GM19193 (cell line): ENCODE data around the gene LBX2.

ENCODE experiments used
- POLR2A ChIP-seq: IDR thresholded peaks from 4 replicates; pipeline ENCODE4 v1.6.1; 2011; ENCODE audit not compliant: insufficient read depth, insufficient read length; ENCODE audit errors: extremely low read depth

LBX2 gene

GRCh38 chr2:74488643-74489481 lies 10.5 kb downstream of the LBX2 start:
- TF ChIP-seq POLR2A: no peak

- TF ChIP-seq POLR2A: no peak
Measured at GRCh38 chr2:74486141-74486540, 13.3 kb downstream of the LBX2 start.

DNA sequence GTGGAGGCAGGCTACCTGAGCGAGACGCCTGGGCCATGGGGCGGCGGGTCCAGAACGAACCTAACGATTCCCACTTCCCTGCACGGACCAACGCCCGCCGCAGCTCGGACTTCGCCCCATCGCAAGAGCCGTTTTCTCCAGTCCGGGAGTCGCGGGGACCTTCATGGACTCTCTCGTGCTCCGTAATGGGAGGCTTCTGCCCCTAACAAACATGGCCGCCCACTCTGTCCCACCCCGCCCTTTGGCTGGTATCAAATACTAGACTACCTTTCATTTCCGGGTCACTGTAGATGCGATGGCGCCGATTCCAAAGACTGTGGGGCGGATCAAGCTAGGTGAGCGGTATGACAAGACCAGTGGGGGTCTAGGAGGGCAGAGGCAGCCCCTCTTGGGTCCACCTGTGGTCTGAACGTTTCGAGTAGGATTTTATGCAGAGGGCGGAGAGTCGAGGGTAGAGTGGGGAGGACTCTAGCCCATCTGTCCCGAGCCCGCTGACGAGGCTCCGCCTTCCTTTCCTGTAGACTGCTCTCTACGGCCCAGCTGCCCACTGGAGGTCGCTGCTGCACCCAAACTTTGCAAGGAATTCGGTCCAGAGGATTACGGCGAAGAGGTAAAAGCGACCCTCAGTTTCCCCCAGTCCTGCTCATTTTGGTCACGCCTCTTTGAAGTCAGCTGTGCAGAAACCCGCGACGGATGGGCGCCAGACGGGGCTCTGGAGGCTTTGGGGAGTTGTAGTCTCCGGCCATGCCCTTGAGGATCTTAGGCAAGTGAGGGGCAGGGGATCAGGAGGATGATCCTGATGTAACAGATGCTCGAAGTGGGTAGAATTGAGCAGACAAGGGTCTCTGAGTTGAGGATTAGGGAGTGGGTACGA lies 16.4 kb downstream of the LBX2 start, which contains the start of the genes CCDC142 and TTC31:
Gene CCDC142 (minus strand): TSS at position 198 of the 874 bp plus-strand sequence. CDS start 161 bp downstream, at position 37.
Gene TTC31 (plus strand): TSS at position 281 of the 874 bp plus-strand sequence. CDS start 15 bp downstream, at position 296.
- TF ChIP-seq POLR2A: peak; percentile 79

DNA sequence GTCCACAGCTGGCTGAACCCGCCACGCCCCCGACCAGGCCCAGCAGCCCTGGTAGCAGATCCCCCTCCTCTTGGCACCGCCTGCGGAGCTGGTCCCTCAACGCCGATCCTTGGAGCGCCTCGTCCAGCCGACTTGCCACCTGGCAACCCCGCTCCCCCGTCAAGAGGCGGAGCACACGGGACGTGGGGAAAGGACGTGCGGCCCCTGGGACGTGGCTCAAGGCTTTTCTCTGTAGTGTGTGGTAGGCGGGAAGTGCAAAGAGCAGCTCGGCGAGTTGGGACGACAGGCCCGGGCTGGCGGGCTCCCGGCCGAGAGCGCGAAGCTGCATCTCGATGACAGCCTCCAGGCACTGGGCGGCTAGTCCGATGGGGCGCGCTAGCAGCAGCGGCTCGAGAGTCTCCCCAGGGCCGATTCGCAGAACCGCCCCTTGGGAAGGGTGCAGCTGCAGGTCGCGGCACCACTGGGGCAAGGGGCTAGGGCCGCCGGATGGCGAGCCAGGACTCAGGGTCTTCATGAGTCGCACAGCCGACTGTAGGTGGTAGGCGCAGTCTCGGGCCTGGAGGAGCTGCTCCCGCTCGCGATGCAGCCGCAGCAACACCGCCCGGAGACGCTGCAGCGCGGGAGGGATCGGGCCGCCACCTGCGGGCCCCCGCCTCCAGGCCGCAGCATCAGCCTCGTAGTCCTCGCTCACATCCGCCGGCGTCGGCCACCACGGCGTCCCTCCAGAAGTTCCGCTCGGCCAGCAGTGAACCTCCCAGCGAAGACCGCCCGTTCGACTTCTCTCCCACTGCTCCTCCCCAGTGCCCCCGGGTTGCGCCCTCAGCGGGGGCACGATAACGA lies 17.2 kb downstream of the LBX2 start:
- TF ChIP-seq POLR2A: no peak

- no peak for TF ChIP-seq POLR2A
Measured at GRCh38 chr2:74481431-74481830, 18.0 kb downstream of the LBX2 start.

DNA sequence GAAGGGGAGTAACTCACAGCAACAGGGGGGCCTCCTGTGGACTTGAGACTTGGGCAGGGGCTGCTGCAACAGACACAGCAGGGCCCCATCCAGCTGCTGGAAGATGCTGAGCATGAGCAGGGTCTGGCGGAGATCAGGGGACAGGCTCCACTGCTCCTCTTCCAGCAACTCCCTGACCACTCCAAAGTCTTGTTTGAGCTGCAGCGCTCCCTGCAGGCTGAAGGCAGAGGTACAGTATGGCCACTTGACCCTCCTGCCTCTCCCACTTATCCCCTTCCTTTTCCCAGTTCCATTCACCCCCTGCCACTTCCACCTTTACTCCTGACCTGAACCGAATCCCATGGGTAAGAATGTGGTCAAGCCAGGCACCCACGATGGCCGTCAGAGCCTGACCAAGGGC lies 24.5 kb downstream of the LBX2 start:
- no peak for TF ChIP-seq POLR2A

GRCh38 chr2:74474481-74474880 lies 24.9 kb downstream of the LBX2 start:
- TF ChIP-seq POLR2A: no peak

DNA sequence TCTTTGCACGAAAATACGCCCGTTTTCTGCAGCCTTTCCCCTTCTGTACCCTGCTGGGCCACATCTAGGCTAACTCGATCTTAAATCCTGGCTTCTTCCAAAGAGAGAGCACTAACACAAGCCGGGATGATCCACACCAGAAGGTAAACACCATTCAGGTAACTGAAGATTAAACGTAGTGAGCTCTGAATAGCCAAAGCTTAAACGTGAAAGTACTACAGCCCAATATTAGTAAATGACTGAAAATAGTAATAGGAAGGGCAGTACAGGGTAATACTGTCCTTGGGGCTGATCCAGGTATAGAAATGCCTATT lies 26.5 kb downstream of the LBX2 start:
- TF ChIP-seq POLR2A: no peak

DNA sequence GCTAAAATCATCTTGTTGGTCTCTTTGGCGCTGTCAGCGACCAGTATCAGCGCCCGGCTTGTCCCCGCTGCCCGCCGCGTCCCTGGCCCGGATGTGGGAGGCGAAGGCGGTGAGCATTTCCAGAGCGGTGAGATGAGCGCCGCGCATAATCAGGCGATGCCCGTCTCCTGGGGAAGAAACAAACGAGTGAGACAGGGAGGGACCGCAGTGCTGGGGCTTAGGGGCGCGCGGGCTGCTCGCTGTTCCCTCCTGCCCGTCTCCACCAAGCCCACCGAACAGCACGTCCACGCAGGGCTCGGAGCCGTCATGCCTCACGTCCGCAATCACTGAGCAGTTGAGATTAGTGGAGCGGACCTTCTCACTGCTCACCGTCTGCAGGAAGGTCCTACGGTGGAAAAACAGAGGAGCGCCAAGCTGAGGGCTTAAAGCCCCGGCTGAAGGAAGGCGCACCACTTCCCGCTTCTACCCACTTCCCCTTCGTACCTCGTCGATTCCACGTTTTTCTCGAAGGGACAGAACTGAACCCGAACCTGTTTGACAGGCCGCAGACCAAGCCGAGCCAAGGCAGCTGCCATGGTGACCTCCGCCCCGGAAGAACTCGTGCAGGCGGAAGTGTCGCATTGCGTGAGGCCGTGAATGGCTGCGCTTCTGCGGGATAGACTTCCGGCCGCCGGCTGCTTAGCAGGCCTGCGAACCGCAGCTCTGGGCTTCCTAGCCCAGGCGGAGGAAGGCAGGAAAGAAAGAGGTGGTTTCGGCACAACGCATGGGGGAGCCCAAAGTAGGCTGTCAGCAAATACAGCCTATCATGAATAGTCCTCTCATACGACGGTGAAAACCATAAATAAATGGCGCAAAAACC lies 27.1 kb downstream of the LBX2 start, which contains the start of gene MRPL53:
Gene MRPL53 (minus strand): TSS at position 595 of the 859 bp plus-strand sequence. CDS start 20 bp downstream, at position 575.
- peak; percentile 95 for TF ChIP-seq POLR2A

DNA sequence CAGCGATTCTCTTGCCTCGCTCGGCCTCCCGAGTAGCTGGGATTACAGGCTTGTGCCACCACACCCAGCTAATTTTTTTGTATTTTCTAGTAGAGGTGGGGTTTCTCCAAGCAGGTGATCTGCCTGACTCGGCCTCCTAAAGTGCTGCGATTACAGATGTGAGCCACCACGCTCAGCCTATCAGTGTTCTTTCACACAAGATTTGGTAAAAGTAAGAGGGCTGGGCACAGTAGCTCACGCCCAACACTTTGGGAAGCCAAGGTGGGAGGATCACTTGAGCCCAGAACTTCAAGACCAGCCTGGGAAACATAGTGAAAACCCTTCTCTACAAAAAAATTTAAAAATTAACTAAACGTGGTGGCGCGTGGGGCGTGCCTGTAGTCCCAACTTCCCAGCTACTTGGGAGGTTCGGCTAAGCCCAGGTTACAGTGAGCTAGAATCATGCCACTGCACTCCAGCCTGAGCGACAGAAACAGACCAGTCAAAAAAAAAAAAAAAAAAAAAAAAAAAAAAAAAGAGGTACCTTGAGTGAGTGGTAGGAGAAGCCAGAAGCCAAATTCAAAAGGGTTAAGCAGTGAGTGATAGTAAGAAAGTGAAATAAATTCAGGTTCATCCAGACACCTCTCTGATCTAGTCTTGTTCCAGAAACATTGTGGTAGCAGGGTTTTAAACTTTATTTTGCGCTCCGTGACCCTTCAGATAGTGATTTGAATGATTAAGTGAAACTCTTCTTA lies 27.9 kb downstream of the LBX2 start:
- no peak for TF ChIP-seq POLR2A

- no peak for TF ChIP-seq POLR2A
Measured at GRCh38 chr2:74464406-74464805, 35.0 kb downstream of the LBX2 start.

GRCh38 chr2:74462786-74463105 lies 36.7 kb downstream of the LBX2 start:
- TF ChIP-seq POLR2A: no peak
